SK-N-MC (cell line): Measurements from ENCODE around the gene GOLGA7B.

Source experiments
- DNase-seq: peaks from one replicate; pipeline ENCODE4 v3.0.0-alpha.2; 2011; ENCODE audit warnings: low read depth, low spot score
- H3K27ac ChIP-seq: fragments of 200-600 bp; sonication (generic); 2 replicates; pipeline ENCODE4 v1.5.1; 2016; ENCODE audit warnings: mixed run types
- H3K36me3 ChIP-seq: fragments of 200-600 bp; sonication (generic); 2 replicates; pipeline ENCODE4 v1.6.1; 2017; ENCODE audit warnings: antibody characterized with exemption, low read length, mixed read lengths; ENCODE audit not compliant: insufficient read depth
- H3K4me3 ChIP-seq: fragments of 200-600 bp; sonication (generic); 2 replicates; pipeline ENCODE4 v1.5.1; 2016
- H3K9ac ChIP-seq: fragments of 200-600 bp; sonication (generic); 2 replicates; pipeline ENCODE4 v1.8.0; 2017; ENCODE audit warnings: mixed run types, mixed read lengths; ENCODE audit not compliant: insufficient read length
- H3K9me3 ChIP-seq: fragments of 200-600 bp; sonication (generic); 2 replicates; pipeline ENCODE4 v1.6.1; 2017; ENCODE audit warnings: low read depth, mild to moderate bottlenecking, antibody characterized with exemption, low read length, moderate library complexity, mixed read lengths
- EZH2 ChIP-seq: fragments of 200-600 bp; sonication (generic); IDR thresholded peaks from one replicate; pipeline ENCODE4 v1.6.1; 2017; ENCODE audit warnings: antibody characterized with exemption
- FOXP2 ChIP-seq: optimal IDR thresholded peaks from 2 replicates; pipeline ENCODE3; 2011; ENCODE audit warnings: mild to moderate bottlenecking, moderate library complexity; ENCODE audit not compliant: insufficient read depth; ENCODE audit errors: extremely low read length, control extremely low read depth
- POLR2AphosphoS5 ChIP-seq: IDR thresholded peaks from 2 replicates; pipeline ENCODE4 v1.6.1; 2012; ENCODE audit warnings: mild to moderate bottlenecking, low read depth, low read length, borderline replicate concordance

The GOLGA7B gene

DNA sequence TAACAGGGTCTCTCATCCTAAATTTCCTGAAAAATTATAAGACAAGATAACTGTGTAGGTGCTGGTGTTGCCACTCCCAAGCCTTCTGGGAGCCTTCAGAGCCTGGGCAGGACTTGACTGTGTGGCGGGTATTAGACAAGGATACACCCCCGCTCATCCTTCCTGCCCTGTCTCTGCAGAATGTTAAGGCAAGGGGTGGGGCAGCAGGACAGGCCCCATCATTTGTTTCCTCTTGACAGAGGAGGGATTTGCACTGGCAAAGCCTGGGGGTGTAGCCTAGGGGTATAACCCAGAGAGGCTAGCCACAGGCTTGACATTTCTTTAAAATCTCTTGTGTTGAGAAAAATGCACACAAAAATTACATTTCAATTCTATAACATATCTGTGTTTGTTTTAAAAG, 63.5 kb downstream of the GOLGA7B start:
- Histone ChIP-seq H3K9ac (no peak overlapping the region), H3K36me3 (no peaks in the 10 kb centered on the region), H3K4me3 (no peak overlapping the region), H3K9me3 (no peaks in the 10 kb centered on the region), H3K27ac (no peak overlapping the region)
- no peak for DNase-seq
- no peak for TF ChIP-seq FOXP2
- no peak for TF ChIP-seq EZH2
- TF ChIP-seq POLR2AphosphoS5 = no peak

- TF ChIP-seq POLR2AphosphoS5 (no peak), EZH2 (no peak), FOXP2 (no peak)
- no peak overlapping the region for H3K9ac ChIP-seq
- no peak overlapping the region for H3K27ac ChIP-seq
- H3K4me3 ChIP-seq = no peak overlapping the region
- no peaks in the 10 kb centered on the region for H3K9me3 ChIP-seq
- H3K36me3 ChIP-seq = no peaks in the 10 kb centered on the region
- no peak for DNase-seq
Measured at GRCh38 chr10:97913614-97914013, 64.0 kb downstream of the GOLGA7B start.

- no peak overlapping the region for H3K27ac ChIP-seq
- TF ChIP-seq FOXP2 = no peak
- TF ChIP-seq EZH2 = no peak
- TF ChIP-seq POLR2AphosphoS5 = no peak
- no peak overlapping the region for H3K9ac ChIP-seq
- DNase-seq = no peak
- no peaks in the 10 kb centered on the region for H3K9me3 ChIP-seq
- H3K36me3 ChIP-seq = no peaks in the 10 kb centered on the region
- no peak overlapping the region for H3K4me3 ChIP-seq
Measured at GRCh38 chr10:97914171-97914836, 64.7 kb downstream of the GOLGA7B start.

DNA sequence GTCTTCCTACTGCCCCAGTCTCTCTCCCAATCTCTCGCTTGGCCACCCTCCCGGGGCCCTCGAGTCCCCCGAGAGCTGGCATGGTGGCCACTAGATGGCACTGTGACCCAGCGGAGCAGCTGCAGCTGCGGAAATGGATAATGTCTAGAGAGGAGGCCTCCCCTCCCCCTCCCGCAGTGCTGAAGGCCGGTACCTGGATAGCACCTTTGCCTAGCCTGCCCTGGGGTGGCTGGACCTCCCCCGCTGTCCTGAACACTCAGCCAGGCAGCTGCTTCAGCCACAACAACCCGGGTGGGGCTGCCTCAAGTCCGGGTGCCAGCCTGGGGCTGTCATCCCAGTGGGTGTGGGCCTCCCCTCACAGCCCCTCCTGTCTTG, 65.2 kb downstream of the GOLGA7B start:
- no peak overlapping the region for H3K27ac ChIP-seq
- DNase-seq = no peak
- no peak overlapping the region for H3K9ac ChIP-seq
- H3K4me3 ChIP-seq = no peak overlapping the region
- no peak for TF ChIP-seq POLR2AphosphoS5
- H3K36me3 ChIP-seq = no peaks in the 10 kb centered on the region
- no peaks in the 10 kb centered on the region for H3K9me3 ChIP-seq

- no peak for DNase-seq
- Histone ChIP-seq H3K9me3 (no peaks in the 10 kb centered on the region), H3K9ac (no peak overlapping the region), H3K27ac (no peak overlapping the region), H3K36me3 (no peaks in the 10 kb centered on the region), H3K4me3 (no peak overlapping the region)
- TF ChIP-seq POLR2AphosphoS5 = no peak
- TF ChIP-seq EZH2 = no peak
Measured at GRCh38 chr10:97915346-97916131, 65.9 kb downstream of the GOLGA7B start.

DNA sequence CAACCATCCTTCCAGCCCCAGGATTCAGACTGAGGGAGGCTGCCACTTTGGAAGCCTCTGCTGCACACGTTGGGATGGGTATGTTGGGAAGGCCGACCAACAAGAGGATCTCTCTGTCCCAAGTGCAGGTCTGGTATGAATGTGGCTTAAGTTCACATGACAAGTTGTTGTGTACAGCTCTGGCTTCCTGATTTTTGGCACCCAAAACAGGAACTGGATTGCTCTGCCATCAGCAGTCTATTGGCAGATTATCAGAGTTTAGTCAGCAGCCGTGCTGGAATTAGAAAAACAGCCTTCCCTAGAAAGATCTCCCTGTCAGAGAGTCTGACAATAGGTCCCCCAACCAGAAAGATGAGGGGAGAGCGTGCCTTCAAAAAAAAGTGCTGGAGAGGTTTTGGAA, 66.9 kb downstream of the GOLGA7B start:
- H3K36me3 ChIP-seq = no peaks in the 10 kb centered on the region
- no peak overlapping the region for H3K9ac ChIP-seq
- DNase-seq = no peak
- no peaks in the 10 kb centered on the region for H3K9me3 ChIP-seq
- no peak overlapping the region for H3K4me3 ChIP-seq
- TF ChIP-seq FOXP2 (no peak), POLR2AphosphoS5 (no peak), EZH2 (no peak)
- no peak overlapping the region for H3K27ac ChIP-seq

- H3K27ac ChIP-seq = no peak overlapping the region
- no peaks in the 10 kb centered on the region for H3K36me3 ChIP-seq
- no peak overlapping the region for H3K4me3 ChIP-seq
- no peak for DNase-seq
- H3K9me3 ChIP-seq = no peaks in the 10 kb centered on the region
- no peak for TF ChIP-seq FOXP2
- no peak for TF ChIP-seq EZH2
- TF ChIP-seq POLR2AphosphoS5 = no peak
- H3K9ac ChIP-seq = no peak overlapping the region
Measured at GRCh38 chr10:97919012-97919411, 69.4 kb downstream of the GOLGA7B start.

- TF ChIP-seq EZH2 (no peak), FOXP2 (no peak), POLR2AphosphoS5 (no peak)
- H3K4me3 ChIP-seq = no peak overlapping the region
- H3K36me3 ChIP-seq = no peaks in the 10 kb centered on the region
- no peak overlapping the region for H3K9ac ChIP-seq
- no peak overlapping the region for H3K27ac ChIP-seq
- no peaks in the 10 kb centered on the region for H3K9me3 ChIP-seq
- DNase-seq = no peak
Measured at GRCh38 chr10:97920865-97921264, 71.2 kb downstream of the GOLGA7B start.
